GM12872 (cell line): Measurements from ENCODE around the gene ROBO2.

Experiments used
- CTCF ChIP-seq: IDR thresholded peaks from 3 replicates; pipeline ENCODE4 v1.5.1; 2011; ENCODE audit warnings: low read depth, mild to moderate bottlenecking, low read length, moderate library complexity; ENCODE audit not compliant: insufficient read depth

The ROBO2 gene

GRCh38 chr3:77325702-77326101, 285.8 kb downstream of the ROBO2 start:
- no peak for TF ChIP-seq CTCF

GRCh38 chr3:77326586-77326985, 286.7 kb downstream of the ROBO2 start:
- no peak for TF ChIP-seq CTCF

GRCh38 chr3:77328690-77329089, 288.8 kb downstream of the ROBO2 start:
- TF ChIP-seq CTCF: no peak

GRCh38 chr3:77329116-77329515, 289.2 kb downstream of the ROBO2 start:
- no peak for TF ChIP-seq CTCF

GRCh38 chr3:77338195-77338594, 298.3 kb downstream of the ROBO2 start:
- TF ChIP-seq CTCF: no peak

GRCh38 chr3:77342027-77342426, 302.1 kb downstream of the ROBO2 start:
- TF ChIP-seq CTCF: no peak

GRCh38 chr3:77342688-77343087, 302.8 kb downstream of the ROBO2 start:
- no peak for TF ChIP-seq CTCF

- TF ChIP-seq CTCF: no peak
These were observed 305.1 kb downstream of the ROBO2 start for GRCh38 chr3:77345009-77345408.
